Measurements from ENCODE around the gene KRAS.

DNA sequence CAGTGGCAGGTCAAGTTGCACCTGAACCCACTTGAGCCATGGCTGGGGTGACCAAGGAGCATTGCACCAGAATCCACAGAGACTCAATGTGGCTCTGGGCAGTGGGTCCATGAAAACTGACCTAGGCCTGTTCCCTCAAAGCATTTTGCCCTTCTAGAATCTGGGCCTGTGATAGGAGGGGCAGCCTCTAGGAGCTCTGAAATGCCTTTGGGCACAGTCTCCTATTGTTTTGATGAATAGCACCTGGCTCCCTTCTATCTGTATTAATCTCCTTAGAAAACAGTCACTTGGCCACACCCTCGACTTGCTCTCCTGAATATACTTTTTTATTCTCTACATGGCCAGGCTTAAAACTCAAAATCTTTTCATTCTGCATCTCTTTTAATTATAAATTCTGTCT, 14.1 kb upstream of the KRAS start:
- TF ChIP-seq, protein P1, sequence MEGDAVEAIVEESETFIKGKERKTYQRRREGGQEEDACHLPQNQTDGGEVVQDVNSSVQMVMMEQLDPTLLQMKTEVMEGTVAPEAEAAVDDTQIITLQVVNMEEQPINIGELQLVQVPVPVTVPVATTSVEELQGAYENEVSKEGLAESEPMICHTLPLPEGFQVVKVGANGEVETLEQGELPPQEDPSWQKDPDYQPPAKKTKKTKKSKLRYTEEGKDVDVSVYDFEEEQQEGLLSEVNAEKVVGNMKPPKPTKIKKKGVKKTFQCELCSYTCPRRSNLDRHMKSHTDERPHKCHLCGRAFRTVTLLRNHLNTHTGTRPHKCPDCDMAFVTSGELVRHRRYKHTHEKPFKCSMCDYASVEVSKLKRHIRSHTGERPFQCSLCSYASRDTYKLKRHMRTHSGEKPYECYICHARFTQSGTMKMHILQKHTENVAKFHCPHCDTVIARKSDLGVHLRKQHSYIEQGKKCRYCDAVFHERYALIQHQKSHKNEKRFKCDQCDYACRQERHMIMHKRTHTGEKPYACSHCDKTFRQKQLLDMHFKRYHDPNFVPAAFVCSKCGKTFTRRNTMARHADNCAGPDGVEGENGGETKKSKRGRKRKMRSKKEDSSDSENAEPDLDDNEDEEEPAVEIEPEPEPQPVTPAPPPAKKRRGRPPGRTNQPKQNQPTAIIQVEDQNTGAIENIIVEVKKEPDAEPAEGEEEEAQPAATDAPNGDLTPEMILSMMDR (IDR thresholded peaks at IDR 0.05; ENCODE audit: low read depth, low read length, poor library complexity, severe bottlenecking): no peak
- TF ChIP-seq EZH2phosphoT487 (IDR thresholded peaks at IDR 0.05; ENCODE audit: borderline replicate concordance, low read length): no peak

All from DOHH2 (cell line).